CD4-positive, alpha-beta T cell treated with Interleukin-4 for 4 hours (primary cell): Measurements from ENCODE around the gene EID3.
"Not testable (repeated sequence)": the region's sequence is repeated elsewhere in the genome, so short reads cannot be mapped to it uniquely, and the experiment has no call there.

Experiments used
- DNase-seq: peaks from one replicate; pipeline ENCODE4 v3.0.0-alpha.2; 2020

The EID3 gene

GRCh38 chr12:104290855-104291254 is 12.7 kb upstream of the EID3 start:
- DNase-seq = no peak

DNA sequence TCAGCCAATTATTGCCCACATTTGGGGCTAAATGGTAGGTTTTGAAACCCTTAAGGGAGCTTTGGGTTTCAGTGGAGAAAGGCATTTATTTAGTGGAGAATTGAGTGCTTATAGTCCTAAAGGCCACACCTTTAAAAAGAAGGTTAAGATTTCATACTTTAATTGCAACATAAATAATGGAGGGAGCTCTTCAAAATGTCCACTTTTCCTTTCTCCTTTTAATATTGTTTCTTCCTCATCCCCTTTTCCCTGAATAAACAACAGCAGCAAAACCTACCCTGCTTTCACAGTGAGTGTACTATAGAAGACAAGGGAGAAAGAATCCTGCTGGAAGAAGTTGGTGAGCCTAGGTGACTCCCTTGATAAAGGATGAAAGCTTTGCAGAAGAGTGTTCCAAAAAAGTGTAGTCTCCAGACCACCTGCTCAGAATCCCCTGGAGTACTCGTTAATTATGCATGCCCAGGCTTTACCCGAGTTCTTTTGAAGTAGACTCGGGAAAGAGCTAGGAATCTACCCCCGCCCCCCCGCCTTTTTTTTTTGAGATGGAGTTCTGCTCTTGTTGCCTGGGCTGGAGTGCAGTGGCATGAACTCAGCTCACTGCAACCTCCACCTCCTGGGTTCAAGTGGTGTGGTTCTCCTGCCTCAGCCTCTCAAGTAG is 11.5 kb upstream of the EID3 start:
- no peak for DNase-seq

- no peak for DNase-seq
Measured at GRCh38 chr12:104292872-104293794, 10.4 kb upstream of the EID3 start.

- not testable (repeated sequence) for DNase-seq
Measured at GRCh38 chr12:104294158-104294859, 9.2 kb upstream of the EID3 start.

- no peak for DNase-seq
Measured at GRCh38 chr12:104294927-104295668, 8.4 kb upstream of the EID3 start.

DNA sequence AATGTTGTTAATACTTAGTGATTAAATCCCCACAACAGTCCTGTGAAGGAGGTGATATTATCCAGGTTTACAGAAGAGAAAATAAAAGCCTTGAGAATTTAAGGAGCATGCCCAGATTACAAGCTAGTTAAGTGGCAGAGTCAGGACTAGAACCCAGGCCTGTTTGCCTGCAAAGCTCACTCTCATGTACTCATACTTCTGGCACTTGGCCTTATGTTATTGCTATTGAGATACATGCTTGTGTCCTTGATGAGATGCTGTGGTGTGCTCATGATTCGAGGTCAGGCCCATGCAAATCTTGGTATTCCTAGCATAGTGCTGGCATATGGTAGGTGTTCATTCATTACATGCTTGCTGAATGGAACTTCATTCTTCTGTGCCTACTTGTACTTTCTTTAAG is 7.6 kb upstream of the EID3 start:
- no peak for DNase-seq

DNA sequence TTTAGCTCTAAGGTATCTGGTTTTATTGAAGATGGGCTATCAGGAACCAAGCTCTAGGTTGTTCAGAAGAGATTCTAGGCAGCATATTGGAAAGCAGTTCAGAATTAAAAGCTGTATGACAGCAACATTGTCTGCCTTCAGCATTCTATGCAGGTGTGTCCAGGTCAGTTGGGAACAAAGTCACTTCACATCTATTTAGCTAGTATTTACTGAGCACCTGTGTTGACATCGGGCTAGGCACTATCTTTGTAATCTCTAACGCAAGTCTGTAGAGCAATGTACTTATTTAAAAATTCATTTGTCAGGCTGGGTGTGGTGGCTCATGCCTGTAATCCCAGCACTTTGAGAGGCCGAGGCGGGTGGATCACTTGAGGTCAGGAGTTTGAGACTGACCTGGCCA is 6.8 kb upstream of the EID3 start:
- DNase-seq = no peak

DNA sequence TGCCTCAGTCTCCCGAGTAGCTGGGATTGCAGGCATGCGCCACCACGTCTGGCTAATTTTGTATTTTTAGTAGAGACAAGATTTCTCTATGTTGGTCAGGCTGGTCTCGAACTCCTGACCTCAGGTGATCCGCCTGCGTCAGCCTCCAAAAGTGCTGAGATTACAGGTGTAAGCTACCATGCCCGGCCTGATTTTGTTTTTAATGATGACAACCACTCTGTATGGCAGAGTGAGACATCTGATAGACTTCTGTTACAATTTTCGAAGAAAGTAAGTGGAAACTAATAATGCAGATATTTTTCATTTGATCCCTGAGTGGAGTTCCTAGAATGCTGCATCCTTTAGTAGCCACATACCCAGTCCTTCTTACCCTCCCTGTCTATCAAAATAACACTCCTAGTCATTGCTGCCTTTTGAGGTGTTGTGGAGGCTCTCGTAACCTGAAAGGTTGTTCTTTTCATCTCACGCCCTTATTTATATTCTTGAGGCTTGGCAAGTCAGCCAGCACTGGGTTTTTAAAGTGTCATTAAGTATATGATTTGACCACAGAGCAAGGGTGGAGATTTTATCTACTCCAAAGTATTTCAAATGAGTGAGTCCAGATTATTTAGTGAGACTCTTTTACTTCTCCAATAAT is 5.9 kb upstream of the EID3 start:
- no peak for DNase-seq

GRCh38 chr12:104299842-104300481 is 3.6 kb upstream of the EID3 start:
- DNase-seq = no peak

GRCh38 chr12:104304261-104305009 is 896 bp downstream of the EID3 start:
- no peak for DNase-seq

- no peak for DNase-seq
Measured at GRCh38 chr12:104305349-104305748, 1.8 kb downstream of the EID3 start.

- DNase-seq = no peak
Measured at GRCh38 chr12:104306376-104306775, 2.8 kb downstream of the EID3 start.

- DNase-seq = no peak
Measured at GRCh38 chr12:104306943-104307654, 3.6 kb downstream of the EID3 start.

DNA sequence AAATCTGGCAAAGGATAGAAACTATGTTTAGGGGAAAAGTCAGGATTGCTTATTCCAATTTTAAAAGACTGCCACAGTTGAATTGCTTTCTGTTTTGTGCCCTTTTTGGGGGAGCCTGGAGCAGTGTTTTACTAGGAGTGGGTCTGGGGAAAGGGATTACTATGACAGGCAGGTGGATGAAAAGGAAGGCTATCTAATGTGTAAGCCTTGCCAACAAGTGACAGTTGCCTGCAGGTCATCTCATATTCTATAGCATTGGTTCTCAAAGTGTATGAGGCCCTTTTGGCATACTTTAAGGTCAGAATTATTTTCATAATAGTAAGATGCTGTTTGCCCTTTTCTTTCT is 4.1 kb downstream of the EID3 start:
- DNase-seq = no peak

- DNase-seq = no peak
Measured at GRCh38 chr12:104309446-104309993, 6.0 kb downstream of the EID3 start.

- DNase-seq = no peak
Measured at GRCh38 chr12:104310751-104311633, 7.5 kb downstream of the EID3 start.

DNA sequence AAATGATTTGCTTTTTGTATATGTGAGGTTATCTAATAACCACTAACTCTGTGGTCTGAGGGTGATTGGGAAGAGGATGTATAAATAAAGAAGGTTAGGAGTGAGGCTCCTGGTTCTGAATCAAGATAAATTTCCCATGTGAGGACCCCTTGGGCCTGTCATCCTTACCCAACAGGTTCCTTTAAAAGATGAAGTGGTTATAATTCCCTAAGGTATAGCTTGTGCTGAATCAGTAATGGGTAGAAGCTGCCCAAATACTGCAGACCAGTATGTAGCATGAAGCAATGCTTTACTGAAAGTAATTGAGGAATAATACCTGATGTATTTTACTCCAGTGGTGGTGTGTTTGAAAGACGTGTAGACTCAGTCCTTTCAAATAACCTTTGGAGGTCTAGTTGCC is 8.7 kb downstream of the EID3 start:
- DNase-seq = no peak

DNA sequence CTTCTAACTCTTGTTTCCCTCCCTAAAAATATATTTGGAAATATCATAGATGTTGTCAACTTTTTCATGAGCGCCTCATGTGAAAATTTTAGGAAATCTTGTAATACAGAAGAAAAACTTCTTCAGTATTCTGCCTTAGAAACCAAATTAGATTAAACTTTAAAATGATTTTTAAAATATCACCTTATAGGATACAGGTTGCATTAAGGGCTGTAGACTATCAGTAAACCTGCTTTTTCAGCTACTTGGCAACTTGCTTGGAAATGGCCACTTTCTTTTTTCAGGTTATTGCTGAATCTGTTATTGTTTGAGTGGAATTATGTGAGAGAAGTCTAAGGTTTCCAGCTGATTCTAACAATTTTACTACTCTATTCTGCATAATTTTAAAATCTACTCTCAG is 9.1 kb downstream of the EID3 start:
- no peak for DNase-seq

GRCh38 chr12:104313568-104314241 is 10.2 kb downstream of the EID3 start:
- no peak for DNase-seq
